GM19467 (cell line): ENCODE data around the gene SMIM11.

Source experiments
- ATAC-seq: cut with Tn5 transposase; IDR thresholded peaks from one replicate; pipeline ENCODE4 v1.9.1; 2021; ENCODE audit warnings: mild to moderate bottlenecking, moderate library complexity; ENCODE audit not compliant: unreplicated experiment

The SMIM11 gene

GRCh38 chr21:34374940-34375618 is at the start of gene SMIM11:
Gene SMIM11, plus strand, starts transcription at chr21:34375507. Its CDS starts 3,998 bp downstream, at chr21:34379505.
- peak; percentile 89 for ATAC-seq

- no peak for ATAC-seq
Measured at GRCh38 chr21:34330055-34330454, 45.3 kb upstream of the SMIM11 start.

- ATAC-seq, result no peak
Measured at GRCh38 chr21:34331726-34332125, 43.6 kb upstream of the SMIM11 start.

GRCh38 chr21:34332347-34332746 is 43.0 kb upstream of the SMIM11 start:
- ATAC-seq, result no peak

- no peak for ATAC-seq
Measured at GRCh38 chr21:34333121-34333739, 42.1 kb upstream of the SMIM11 start.

- no peak for ATAC-seq
Measured at GRCh38 chr21:34335316-34335715, 40.0 kb upstream of the SMIM11 start.

- no peak for ATAC-seq
Measured at GRCh38 chr21:34336245-34336644, 39.1 kb upstream of the SMIM11 start.

- ATAC-seq, result no peak
Measured at GRCh38 chr21:34336756-34337391, 38.4 kb upstream of the SMIM11 start.

- ATAC-seq, result no peak
Measured at GRCh38 chr21:34337741-34338140, 37.6 kb upstream of the SMIM11 start.

- ATAC-seq, result no peak
Measured at GRCh38 chr21:34338226-34338625, 37.1 kb upstream of the SMIM11 start.

- no peak for ATAC-seq
Measured at GRCh38 chr21:34340061-34340460, 35.2 kb upstream of the SMIM11 start.

GRCh38 chr21:34342476-34342875 is 32.8 kb upstream of the SMIM11 start:
- ATAC-seq, result no peak

GRCh38 chr21:34343347-34343746 is 32.0 kb upstream of the SMIM11 start:
- ATAC-seq, result no peak

- ATAC-seq, result no peak
Measured at GRCh38 chr21:34343838-34344381, 31.4 kb upstream of the SMIM11 start.

GRCh38 chr21:34344584-34344983 is 30.7 kb upstream of the SMIM11 start:
- no peak for ATAC-seq

- no peak for ATAC-seq
Measured at GRCh38 chr21:34345091-34345871, 30.0 kb upstream of the SMIM11 start.

GRCh38 chr21:34345892-34346291 is 29.4 kb upstream of the SMIM11 start:
- no peak for ATAC-seq

- ATAC-seq, result no peak
Measured at GRCh38 chr21:34348890-34349519, 26.3 kb upstream of the SMIM11 start.

GRCh38 chr21:34351786-34352241 is 23.5 kb upstream of the SMIM11 start:
- peak; percentile 85 for ATAC-seq

- no peak for ATAC-seq
Measured at GRCh38 chr21:34352556-34352955, 22.8 kb upstream of the SMIM11 start.

- no peak for ATAC-seq
Measured at GRCh38 chr21:34353182-34353581, 22.1 kb upstream of the SMIM11 start.
